HUES6 (cell line): ENCODE results near the gene CCL24.
"Not testable (repeated sequence)": the region's sequence is repeated elsewhere in the genome, so short reads cannot be mapped to it uniquely, and the experiment has no call there.

Experiments used
- H3K27ac ChIP-seq: 2 replicates; pipeline ENCODE4 v1.7.0; 2013; ENCODE audit warnings: low read depth, mild to moderate bottlenecking, low read length, inconsistent platforms
- H3K27me3 ChIP-seq: 2 replicates; pipeline ENCODE4 v1.6.1; 2013; ENCODE audit warnings: low read length; ENCODE audit not compliant: control insufficient read depth, insufficient read depth
- H3K36me3 ChIP-seq: 2 replicates; pipeline ENCODE4 v1.6.1; 2013; ENCODE audit warnings: low read length; ENCODE audit not compliant: control insufficient read depth, insufficient read depth
- H3K4me1 ChIP-seq: 2 replicates; pipeline ENCODE4 v1.6.1; 2013; ENCODE audit warnings: low read length; ENCODE audit not compliant: control insufficient read depth, insufficient read depth
- H3K4me3 ChIP-seq: 2 replicates; pipeline ENCODE4 v1.5.1; 2013; ENCODE audit warnings: low read depth, low read length
- H3K9ac ChIP-seq: one replicate; pipeline ENCODE4 v1.6.1; 2013; ENCODE audit warnings: mild to moderate bottlenecking, low read length
- H3K9me3 ChIP-seq: 2 replicates; pipeline ENCODE4 v1.6.1; 2013; ENCODE audit warnings: low read depth, low read length; ENCODE audit not compliant: control insufficient read depth, insufficient read depth

Gene CCL24

DNA sequence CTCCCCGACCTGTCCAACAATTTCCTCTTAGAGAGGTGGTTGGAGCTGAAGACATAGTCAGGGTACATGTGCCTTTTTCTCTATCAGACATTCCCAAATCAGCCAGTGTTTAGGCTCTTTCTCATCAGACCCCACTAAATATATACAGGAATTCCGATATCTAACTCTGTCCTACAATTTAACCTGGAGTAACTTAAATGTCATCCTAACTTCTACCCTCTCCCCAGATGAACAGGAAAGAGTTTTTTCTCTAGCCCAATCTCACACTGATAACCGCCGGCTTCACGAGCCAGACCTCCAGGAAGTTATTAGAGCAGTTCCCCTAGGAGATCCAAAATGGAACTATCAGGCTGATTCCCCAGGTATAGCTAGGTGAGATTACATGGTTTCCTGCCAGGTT lies 30.5 kb downstream of the CCL24 start:
- not testable (repeated sequence) for H3K27ac ChIP-seq, H3K27me3 ChIP-seq, H3K9me3 ChIP-seq
- Histone ChIP-seq H3K9ac (peak overlapping the region; percentile 82), H3K4me1 (peaks cover 29% of the 10 kb centered on the region), H3K36me3 (peaks cover 33% of the 10 kb centered on the region; the same call in 1 of the 2 replicates), H3K4me3 (peak overlapping the region; percentile 45; the same call in 1 of the 2 replicates)

DNA sequence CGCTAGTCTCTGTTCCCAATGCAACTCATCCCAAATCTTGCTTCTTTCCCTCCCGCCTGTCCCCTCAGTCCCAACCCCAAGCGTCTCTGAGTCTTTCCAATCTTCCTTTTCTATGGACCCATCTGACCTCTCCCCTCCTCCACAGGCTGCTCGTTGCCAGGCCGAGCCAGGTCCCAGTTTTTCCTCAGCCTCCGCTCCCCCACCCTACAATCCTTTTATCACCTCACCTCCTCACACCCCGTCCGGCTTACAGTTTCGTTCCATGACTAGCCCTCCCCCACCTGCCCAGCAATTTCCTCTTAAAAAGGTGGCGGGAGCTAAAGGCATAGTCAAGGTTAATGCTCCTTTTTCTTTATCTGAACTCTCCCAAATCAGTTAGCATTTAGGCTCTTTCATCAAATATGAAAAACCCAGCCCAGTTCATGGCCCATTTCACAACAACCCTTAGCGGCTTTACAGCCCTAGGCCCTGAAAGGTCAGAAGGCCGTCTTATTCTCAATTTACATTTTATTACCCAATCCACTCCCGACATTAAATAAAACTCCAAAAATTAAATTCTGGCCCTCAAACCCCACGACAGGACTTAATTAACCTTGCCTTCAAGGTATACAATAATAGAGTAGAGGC lies 32.8 kb downstream of the CCL24 start:
- Histone ChIP-seq H3K4me3 (peak overlapping the region; percentile 70; the same call in 1 of the 2 replicates), H3K36me3 (peaks cover 26% of the 10 kb centered on the region; the same call in 1 of the 2 replicates), H3K9ac (peak overlapping the region; percentile 95), H3K27ac (peak overlapping the region; percentile 82; the same call in 1 of the 2 replicates), H3K4me1 (peaks cover 16% of the 10 kb centered on the region)
- not testable (repeated sequence) for H3K27me3 ChIP-seq, H3K9me3 ChIP-seq

DNA sequence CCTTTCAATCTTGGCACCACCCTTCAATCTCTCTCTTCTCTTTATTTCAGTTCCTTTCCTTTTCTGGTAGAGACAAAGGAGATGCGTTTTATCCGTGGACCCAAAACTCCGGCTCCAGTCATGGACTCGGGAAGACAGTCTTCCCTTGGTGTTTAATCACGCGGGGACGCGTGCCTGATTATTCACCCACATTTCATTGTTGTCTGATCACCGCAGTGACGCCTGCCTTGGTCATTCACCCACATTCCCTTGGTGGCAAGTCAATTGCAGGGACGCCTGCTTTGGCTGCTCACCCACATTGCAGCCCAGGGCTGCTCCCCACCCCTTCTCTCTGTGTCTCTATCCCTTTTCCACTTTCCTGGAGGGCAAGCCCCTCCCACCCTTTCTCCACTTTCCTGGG lies 34.1 kb downstream of the CCL24 start:
- not testable (repeated sequence) for H3K9me3 ChIP-seq, H3K27me3 ChIP-seq
- Histone ChIP-seq H3K36me3 (peaks cover 15% of the 10 kb centered on the region; the same call in 1 of the 2 replicates), H3K4me1 (peaks cover 16% of the 10 kb centered on the region), H3K27ac (peak overlapping the region; percentile 82; the same call in 1 of the 2 replicates), H3K4me3 (peak overlapping the region; percentile 70), H3K9ac (peak overlapping the region; percentile 95)

DNA sequence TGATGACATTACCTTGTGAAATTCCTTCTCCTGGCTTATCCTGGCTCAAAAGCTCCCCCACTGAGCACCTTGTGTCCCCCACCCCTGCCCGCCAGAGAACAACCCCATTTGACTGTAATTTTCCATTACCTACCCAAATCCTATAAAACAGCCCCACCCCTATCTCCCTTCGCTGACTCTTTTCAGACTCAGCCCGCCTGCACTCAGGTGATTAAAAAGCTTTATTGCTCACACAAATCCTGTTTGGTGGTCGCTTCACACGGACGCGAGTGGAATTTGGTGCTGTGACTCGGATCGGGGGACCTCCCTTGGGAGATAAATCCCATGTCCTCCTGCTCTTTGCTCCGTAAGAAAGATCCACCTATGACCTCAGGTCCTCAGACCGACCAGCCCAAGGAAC lies 34.6 kb downstream of the CCL24 start:
- Histone ChIP-seq H3K4me1 (peaks cover 12% of the 10 kb centered on the region), H3K4me3 (peak overlapping the region; percentile 70), H3K36me3 (peaks cover 12% of the 10 kb centered on the region; the same call in 1 of the 2 replicates), H3K27ac (peak overlapping the region; percentile 82; the same call in 1 of the 2 replicates), H3K9ac (peak overlapping the region; percentile 95)
- not testable (repeated sequence) for H3K9me3 ChIP-seq, H3K27me3 ChIP-seq

DNA sequence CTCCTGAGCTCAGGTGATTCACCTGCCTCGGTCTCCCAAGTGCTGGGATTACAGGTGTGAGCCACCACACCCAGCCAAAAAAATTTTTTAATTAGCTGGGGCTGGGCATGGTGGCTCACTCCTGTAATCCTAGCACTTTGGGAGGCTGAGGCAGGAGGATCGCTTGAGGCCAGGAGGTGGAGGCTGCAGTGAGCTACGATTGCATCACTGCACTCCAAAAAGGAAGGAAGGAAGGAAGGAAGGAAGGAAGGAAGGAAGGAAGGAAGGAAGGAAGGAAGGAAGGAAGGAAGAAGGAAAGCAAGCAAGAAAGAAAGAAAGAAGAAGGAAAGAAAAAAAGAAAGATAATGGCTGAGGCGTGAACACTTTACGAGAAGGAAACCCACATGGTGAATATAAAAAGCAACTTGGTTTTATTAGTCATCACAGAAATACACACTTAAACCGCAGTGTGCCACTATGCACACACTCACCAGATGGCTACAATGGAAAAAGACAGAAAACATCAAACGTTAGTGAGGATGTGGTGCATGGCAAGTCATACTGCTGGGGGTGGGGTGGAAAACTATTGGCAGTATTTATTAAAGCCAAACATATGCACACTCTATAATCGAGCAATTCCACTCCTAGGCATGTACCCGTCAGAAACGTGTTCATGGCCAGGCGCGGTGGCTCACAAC lies 37.2 kb downstream of the CCL24 start:
- Histone ChIP-seq H3K27ac (no peak overlapping the region), H3K27me3 (no peaks in the 10 kb centered on the region), H3K4me3 (no peak overlapping the region), H3K9me3 (no peaks in the 10 kb centered on the region; the same call in 1 of the 2 replicates), H3K36me3 (no peaks in the 10 kb centered on the region), H3K4me1 (peaks cover 8% of the 10 kb centered on the region), H3K9ac (no peak overlapping the region)

DNA sequence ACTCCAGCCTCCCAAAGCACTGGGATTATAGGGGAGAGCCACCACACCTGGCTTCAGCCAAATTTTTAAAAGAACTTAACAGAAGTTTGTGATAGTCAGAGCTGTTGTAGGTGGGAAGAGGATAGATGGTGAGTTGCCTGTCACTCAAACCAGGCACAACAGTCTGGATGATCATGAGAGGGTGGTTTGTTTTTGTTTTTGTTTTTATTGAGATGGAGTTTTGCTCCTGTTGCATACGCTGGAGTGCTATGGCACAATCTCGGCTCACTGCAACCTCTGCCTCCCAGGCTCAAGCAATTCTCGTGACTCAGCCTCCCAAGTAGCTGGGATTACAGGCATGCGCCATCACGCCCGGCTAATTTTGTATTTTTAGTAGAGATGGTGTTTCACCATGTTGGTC lies 39.6 kb downstream of the CCL24 start:
- H3K4me3 ChIP-seq, H3K9ac ChIP-seq, H3K27me3 ChIP-seq, H3K4me1 ChIP-seq, H3K36me3 ChIP-seq, H3K9me3 ChIP-seq, H3K27ac ChIP-seq: not testable (repeated sequence)

DNA sequence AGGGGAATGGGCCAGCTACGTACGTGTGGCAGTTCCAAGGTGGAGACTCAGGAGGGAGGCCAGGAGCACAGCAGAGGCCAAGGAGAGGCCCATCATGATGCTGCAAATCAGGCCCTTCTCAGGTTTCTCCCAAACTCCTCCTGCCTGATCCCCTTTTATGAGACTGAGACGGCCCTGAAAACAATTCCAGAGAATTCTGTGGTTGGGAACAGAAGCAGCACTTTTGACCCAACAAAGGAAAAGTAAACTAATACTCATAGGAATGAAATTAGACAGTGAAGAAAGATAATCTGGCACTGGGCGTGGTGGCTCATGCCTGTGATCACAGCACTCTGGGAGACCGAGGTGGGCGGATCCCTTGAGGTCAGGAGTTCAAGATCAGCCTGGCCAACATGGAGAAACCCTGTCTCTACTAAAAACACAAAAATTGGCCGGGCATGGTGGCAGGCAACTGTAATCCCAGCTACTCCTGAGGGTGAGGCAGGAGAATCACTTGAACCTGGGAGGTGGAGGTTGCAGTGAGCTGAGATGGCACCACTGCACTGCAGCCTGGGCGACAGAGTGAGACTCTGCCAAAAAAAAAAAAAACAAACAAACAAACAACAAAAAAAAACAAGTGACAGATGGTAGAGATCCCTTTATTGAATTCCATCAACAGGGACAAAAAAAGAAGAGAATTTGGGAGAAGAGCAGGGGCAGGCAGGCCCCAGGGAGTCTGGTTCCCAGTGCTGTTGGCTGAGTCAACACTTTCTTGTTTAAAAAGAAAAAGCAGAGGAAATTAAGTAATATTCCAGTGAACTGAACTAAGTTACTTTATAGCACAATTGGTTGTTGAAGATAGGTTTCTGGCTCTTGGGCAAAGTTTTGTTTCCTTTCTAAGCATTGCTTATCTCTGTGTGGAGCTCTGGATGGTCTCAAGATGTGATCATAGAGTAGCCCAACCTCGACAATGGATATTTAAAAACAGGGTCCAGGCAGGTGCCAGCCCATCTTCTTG lies 41.2 kb downstream of the CCL24 start, which contains the start of gene CCL26:
Gene CCL26 (minus strand): TSS at position 131 of the 997 bp plus-strand sequence. CDS start 35 bp downstream, at position 96.
- Histone ChIP-seq H3K9me3 (peaks cover 2% of the 10 kb centered on the region; the same call in 1 of the 2 replicates), H3K9ac (no peak within 1 kb of the TSS), H3K27ac (no peak within 1 kb of the TSS), H3K36me3 (no peaks in the 10 kb centered on the region), H3K4me1 (no peaks in the 10 kb centered on the region; the same call in 1 of the 2 replicates), H3K27me3 (no peaks in the 10 kb centered on the region), H3K4me3 (no peak within 1 kb of the TSS)

DNA sequence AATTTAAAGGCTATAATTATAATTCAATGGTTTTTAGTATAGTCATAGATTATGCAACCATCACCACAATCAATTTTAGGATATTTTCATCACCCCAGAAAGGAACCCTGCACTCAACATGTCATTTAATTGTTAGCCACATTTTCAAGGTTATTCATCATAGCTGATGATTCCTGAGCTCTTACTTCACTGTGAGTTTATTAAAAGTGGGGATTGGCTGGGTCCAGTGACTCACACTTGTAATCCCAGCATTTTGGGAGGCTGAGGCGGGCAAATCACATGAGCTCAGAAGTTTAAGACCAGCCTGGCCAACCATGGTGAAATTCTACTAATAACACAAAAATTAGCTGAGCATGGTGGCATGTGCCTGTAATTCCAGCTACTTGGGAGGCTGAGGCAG lies 42.4 kb downstream of the CCL24 start:
- Histone ChIP-seq H3K27ac (no peak overlapping the region), H3K27me3 (no peaks in the 10 kb centered on the region), H3K9ac (no peak overlapping the region), H3K36me3 (no peaks in the 10 kb centered on the region), H3K9me3 (peaks cover 3% of the 10 kb centered on the region; the same call in 1 of the 2 replicates), H3K4me1 (no peaks in the 10 kb centered on the region; the same call in 1 of the 2 replicates), H3K4me3 (no peak overlapping the region)

DNA sequence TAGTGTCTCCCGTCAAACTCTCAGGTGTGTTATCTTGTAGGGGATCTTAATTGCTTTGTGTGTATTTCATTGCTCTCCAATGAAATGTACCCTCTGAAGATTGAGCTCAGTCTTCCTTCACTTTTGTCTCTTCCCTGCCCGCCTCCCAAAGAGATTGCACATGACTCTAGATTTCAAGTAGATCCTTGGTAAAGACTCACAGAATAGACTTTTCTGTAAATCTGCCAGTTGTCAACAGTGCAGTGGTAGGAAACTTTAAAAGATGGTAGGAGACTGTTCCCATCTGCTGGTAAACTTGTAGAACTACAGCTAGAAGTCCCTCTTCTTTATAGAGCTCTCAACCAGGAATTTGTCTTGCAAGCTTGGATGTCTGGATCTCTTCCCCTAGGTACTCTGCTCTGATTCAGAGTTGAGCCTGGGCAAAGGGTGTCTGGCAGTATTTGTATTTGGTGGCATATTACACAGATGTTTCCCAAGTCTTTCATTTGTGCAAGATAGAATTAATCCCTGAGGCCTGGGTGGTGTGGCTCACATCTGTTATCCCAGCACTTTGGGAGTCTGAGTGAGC lies 51.2 kb downstream of the CCL24 start:
- Histone ChIP-seq H3K27me3 (no peaks in the 10 kb centered on the region), H3K27ac (no peak overlapping the region), H3K4me3 (no peak overlapping the region), H3K9ac (no peak overlapping the region), H3K36me3 (no peaks in the 10 kb centered on the region), H3K9me3 (peaks cover 2% of the 10 kb centered on the region; the same call in 1 of the 2 replicates), H3K4me1 (no peaks in the 10 kb centered on the region)

DNA sequence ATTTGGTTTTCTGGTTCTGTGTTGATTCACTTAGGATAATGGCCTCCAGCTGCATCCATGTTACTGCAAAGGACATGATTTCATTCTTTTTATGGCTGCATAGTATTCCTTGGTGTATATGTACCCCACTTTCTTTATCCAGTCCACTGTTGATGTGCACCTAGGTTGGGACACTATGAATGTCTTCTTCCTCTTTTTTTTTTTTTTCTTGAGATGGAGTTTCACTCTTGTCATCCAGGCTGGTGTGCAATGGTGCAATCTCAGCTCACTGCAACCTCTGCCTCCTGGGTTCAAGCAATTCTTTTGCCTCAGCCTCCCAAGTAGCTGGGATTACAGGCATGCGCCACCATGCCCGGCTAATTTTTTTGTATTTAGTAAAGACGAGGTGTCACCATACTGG lies 51.8 kb downstream of the CCL24 start:
- H3K4me3 ChIP-seq, H3K27me3 ChIP-seq, H3K4me1 ChIP-seq, H3K27ac ChIP-seq, H3K9ac ChIP-seq, H3K9me3 ChIP-seq, H3K36me3 ChIP-seq: not testable (repeated sequence)
